AG04450 (cell line): Measurements from ENCODE around the gene SMU1. TPM values are rescaled to one million over a fixed set of nuclear protein-coding genes. Genes with fewer than 3 reads are reported as not detected.

Experiments
- CTCF ChIA-PET: fragments of 300-600, 350-600 bp; formaldehyde crosslinking; extraction: SDS; loops from one replicate; lab custom pipeline; 2022; ENCODE audit warnings: antibody characterized with exemption, inconsistent platforms; lab: Charles Lee
- POLR2A ChIA-PET: fragments of 350-600 bp; formaldehyde crosslinking; extraction: SDS; loops from one replicate; lab custom pipeline; 2021; ENCODE audit warnings: antibody characterized with exemption, inconsistent platforms; lab: Yijun Ruan, JAX
- DNase-seq: peaks from one replicate; pipeline ENCODE4 v3.0.0-alpha.2; 2011; ENCODE audit warnings: low read depth, low spot score
- H3K27ac ChIP-seq: one replicate; pipeline ENCODE4 v1.5.1; 2012; ENCODE audit warnings: low read depth, low read length, control low read depth
- H3K27me3 ChIP-seq: one replicate; pipeline ENCODE4 v1.6.0; 2012; ENCODE audit warnings: low read length; ENCODE audit not compliant: control insufficient read depth, insufficient read depth
- H3K4me3 ChIP-seq: 2 replicates; pipeline ENCODE4 v1.5.1; 2011; ENCODE audit warnings: mild to moderate bottlenecking, low read depth, low read length, control low read depth
- H3K9me3 ChIP-seq: 2 replicates; pipeline ENCODE4 v1.5.1; 2012; ENCODE audit warnings: low read length; ENCODE audit not compliant: control insufficient read depth, insufficient read depth
- polyA plus RNA-seq: library from polyadenylated mRNA; depleted of rRNA; stranded (reverse); fragments of >200 nt; gene quantifications from 2 replicates; pipeline ENCODE4 v1.2.3, GENCODE V29; 2011
- TF ChIP-seq, protein P1 (sequence below): IDR thresholded peaks from 2 replicates; pipeline ENCODE4 v1.5.1; 2011; ENCODE audit warnings: low read depth, low read length, control low read depth, inconsistent platforms

SMU1 gene
- polyA plus RNA-seq, 1 experiment = 19.6 TPM

DNA sequence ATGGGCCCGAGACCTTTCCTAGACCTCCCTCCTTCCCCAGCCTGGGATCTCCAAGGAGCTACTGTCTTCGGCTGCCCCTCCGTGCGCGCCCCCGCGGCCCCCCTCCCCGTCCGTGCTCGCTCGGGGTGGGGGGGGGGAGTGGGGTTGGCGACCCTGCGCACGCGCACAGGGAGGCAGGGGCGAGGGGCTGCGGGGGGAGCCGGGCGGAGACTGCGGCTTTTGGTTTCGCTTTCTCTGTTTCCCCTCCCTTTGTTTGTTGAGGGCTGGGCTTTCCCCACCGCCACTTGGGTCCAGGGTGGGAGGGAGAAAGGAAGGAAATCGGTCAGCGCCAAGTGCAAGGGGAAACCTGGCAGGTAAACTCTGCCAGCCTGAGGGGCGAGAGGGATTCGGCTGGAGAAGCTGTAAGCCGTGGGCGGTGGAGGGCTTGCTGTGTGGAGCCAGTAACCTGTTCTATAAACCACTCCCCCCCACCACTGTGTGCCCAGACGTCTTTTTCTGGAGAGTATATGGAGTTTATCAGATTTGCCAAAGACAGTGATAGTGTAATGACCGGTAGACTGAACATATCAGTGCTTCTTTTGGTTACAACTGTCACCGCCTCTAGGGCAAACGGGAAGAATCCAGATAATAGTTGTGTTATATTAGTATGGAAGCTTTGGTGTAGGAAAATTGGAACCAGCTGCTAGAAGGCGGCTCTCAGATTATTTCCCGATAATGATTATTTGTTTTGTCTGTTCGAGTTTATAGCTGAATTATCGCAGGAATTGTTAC, 50.7 kb downstream of the SMU1 start:
- TF ChIP-seq, protein P1, sequence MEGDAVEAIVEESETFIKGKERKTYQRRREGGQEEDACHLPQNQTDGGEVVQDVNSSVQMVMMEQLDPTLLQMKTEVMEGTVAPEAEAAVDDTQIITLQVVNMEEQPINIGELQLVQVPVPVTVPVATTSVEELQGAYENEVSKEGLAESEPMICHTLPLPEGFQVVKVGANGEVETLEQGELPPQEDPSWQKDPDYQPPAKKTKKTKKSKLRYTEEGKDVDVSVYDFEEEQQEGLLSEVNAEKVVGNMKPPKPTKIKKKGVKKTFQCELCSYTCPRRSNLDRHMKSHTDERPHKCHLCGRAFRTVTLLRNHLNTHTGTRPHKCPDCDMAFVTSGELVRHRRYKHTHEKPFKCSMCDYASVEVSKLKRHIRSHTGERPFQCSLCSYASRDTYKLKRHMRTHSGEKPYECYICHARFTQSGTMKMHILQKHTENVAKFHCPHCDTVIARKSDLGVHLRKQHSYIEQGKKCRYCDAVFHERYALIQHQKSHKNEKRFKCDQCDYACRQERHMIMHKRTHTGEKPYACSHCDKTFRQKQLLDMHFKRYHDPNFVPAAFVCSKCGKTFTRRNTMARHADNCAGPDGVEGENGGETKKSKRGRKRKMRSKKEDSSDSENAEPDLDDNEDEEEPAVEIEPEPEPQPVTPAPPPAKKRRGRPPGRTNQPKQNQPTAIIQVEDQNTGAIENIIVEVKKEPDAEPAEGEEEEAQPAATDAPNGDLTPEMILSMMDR = no peak

DNA sequence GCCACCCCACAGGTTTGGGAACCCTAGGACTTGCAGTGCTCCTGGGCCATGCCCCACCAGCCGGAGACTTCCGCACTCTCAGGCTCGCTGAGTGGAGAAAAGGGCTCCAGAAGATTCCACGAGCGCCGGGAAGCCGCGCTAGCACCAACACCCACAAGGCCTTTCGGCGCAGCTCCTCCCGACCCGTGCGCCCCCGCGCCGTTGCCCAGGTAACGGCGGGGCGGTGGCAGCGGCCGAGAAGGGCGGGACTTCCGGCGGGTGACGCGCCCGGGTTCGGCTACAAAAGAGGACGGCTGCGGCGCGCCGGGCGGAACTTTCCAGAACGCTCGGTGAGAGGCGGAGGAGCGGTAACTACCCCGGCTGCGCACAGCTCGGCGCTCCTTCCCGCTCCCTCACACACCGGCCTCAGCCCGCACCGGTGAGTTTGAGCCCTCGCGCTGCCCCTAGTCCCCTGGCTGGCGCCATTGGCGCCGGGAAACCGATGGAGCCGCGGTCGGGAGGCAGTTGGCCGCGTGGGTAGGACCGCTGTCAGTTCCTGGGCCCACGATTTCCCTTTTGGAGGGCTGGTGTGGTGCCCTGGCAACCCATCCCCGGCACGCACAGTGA, 51.4 kb downstream of the SMU1 start, which contains the start of gene DNAJA1:
DNAJA1 (plus strand) TSS at position 308 of the 606 bp plus-strand sequence. CDS start 1,212 bp downstream, outside the sequence.
- POLR2A ChIA-PET = interaction anchor here (0.6 to 3.2 kb wide), 42 partner anchors 9 to 645 kb away, joined by 3 to 26 read pairs (median 5); partner anchors contain the start of genes ACO1, APTX, BAG1 and CHMP5
- CTCF ChIA-PET = interaction anchor here (0.6 to 1.7 kb wide), 5 partner anchors 11 to 646 kb away, joined by 3 to 5 read pairs (median 3); no protein-coding TSS in a partner anchor
- TF ChIP-seq, protein P1 = no peak

More for the DNA sequence above, 50.7 kb downstream of the SMU1 start:
- Histone ChIP-seq H3K27me3 (no peaks in the 10 kb centered on the region), H3K27ac (peak overlapping the region; percentile 94), H3K4me3 (peak overlapping the region; percentile 99), H3K9me3 (no peaks in the 10 kb centered on the region; the same call in 1 of the 2 replicates)
- POLR2A ChIA-PET = interaction anchor here (0.6 to 3.2 kb wide), 15 partner anchors 11 to 646 kb away, joined by 3 to 26 read pairs (median 7); partner anchors contain the start of genes ACO1, NFX1, SMIM27 and TOPORS
- no peak for DNase-seq
- CTCF ChIA-PET = interaction anchor here (0.7 to 1.7 kb wide), 3 partner anchors 427 to 647 kb away, joined by 3 to 5 read pairs (median 3); no protein-coding TSS in a partner anchor

DNA sequence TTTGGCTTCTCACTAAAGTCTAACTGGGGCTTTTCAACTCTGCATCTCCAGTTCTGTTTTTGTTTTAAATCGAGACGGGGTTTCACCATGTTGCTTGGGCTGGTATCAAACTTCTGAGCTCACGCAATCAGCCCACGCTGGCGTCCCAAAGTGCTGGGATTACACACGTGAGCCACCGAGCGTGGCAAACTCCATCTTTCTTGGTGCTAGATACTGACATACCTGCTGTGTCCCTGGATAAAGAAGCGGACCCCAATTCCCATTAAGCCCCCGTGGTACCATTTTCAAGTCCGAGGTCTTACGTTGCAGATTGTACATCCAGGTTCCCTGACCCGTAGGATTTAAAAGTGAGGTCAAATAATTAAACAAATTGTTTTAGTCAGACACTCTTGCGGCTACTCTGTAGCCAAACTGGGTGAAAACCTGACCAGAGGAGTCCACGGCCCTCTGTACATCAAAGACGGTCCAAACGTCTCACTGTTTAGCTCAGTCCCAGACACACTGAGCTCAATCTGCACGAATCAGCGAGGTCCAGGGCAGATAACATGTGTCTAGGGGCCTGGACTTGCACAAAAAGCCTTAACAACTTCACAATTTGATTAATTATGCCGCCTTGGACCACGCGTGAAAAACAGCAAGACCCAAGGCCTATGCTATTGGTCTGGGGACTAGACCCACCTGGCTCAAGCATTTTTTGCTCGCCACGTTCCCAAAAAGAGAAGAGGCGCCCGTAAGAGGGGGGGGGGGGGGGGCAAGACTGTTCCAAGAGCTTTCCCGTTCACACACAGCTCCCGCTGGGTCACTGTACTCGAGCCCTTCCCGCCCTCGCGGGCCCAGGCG, 52.1 kb downstream of the SMU1 start:
- Histone ChIP-seq H3K27ac (peak overlapping the region; percentile 77), H3K27me3 (no peaks in the 10 kb centered on the region), H3K9me3 (no peaks in the 10 kb centered on the region; the same call in 1 of the 2 replicates), H3K4me3 (peak overlapping the region; percentile 99)
- no peak for DNase-seq
- CTCF ChIA-PET = interaction anchor here (0.6 to 1.7 kb wide), 5 partner anchors 10 to 645 kb away, joined by 3 to 5 read pairs (median 3); no protein-coding TSS in a partner anchor
- POLR2A ChIA-PET = interaction anchor here (0.6 to 3.2 kb wide), 41 partner anchors 8 to 645 kb away, joined by 3 to 26 read pairs (median 5); partner anchors contain the start of genes ACO1, APTX, BAG1 and CHMP5
- TF ChIP-seq, protein P1 = no peak

More for the DNA sequence above, 51.4 kb downstream of the SMU1 start, which contains the start of gene DNAJA1:
- peak; percentile 83 for DNase-seq
- no peaks in the 10 kb centered on the region for H3K27me3 ChIP-seq
- H3K27ac ChIP-seq = peak within 1 kb of the TSS; percentile 94
- no peaks in the 10 kb centered on the region; the same call in 1 of the 2 replicates for H3K9me3 ChIP-seq
- H3K4me3 ChIP-seq = peak within 1 kb of the TSS; percentile 99

DNA sequence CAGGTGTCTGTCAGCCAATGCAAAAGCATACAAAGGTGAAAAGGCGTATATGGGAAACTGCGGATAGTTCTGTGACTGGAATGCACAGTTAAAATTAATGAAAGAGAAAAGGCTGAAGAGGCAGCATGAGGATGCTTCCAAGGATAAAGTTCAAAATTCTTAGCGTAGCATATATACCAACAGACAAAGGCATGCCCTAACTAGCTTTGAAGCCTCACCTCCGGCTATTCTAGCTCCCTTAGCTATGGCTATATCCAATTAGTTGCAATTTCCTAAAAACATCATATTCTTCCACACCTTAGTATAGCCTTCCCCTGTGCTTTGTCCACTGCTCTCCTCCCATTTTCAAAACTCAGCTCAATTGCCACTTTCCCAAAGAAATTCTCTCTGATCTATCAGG, 52.8 kb downstream of the SMU1 start:
- peak overlapping the region; percentile 99 for H3K4me3 ChIP-seq
- no peak for DNase-seq
- H3K27ac ChIP-seq = no peak overlapping the region
- no peaks in the 10 kb centered on the region; the same call in 1 of the 2 replicates for H3K9me3 ChIP-seq
- no peaks in the 10 kb centered on the region for H3K27me3 ChIP-seq
- TF ChIP-seq, protein P1 = no peak
- CTCF ChIA-PET = interaction anchor here (1.3 to 1.9 kb wide), 3 partner anchors 20 to 644 kb away, joined by 3 to 6 read pairs (median 3); no protein-coding TSS in a partner anchor
- POLR2A ChIA-PET = interaction anchor here (3.2 kb wide), 1 partner anchor 18 kb away, joined by 18 read pairs; no protein-coding TSS in a partner anchor
